Subcutaneous adipose tissue (tissue), 4 donors: ENCODE data around the gene NARF. TPM values are rescaled to one million over a fixed set of nuclear protein-coding genes. Genes with fewer than 3 reads are reported as not detected.

Source experiments
- CTCF ChIP-seq: fragments of 450-650 bp; IDR thresholded peaks from one replicate; pipeline ENCODE4 v1.5.1; 2016; ENCODE audit warnings: low read depth, mild to moderate bottlenecking, control low read depth, antibody characterized with exemption, moderate library complexity
- total RNA-seq, 4 donors: library from RNA; depleted of rRNA; stranded (reverse); fragments of >200 nt; gene quantifications; one replicate each; pipeline ENCODE4 v1.1.0, GENCODE V29; 2016

Gene NARF
- total RNA-seq, 4 donors from 2014 or later: 32.6 to 56.7 (median 42.8) TPM

DNA sequence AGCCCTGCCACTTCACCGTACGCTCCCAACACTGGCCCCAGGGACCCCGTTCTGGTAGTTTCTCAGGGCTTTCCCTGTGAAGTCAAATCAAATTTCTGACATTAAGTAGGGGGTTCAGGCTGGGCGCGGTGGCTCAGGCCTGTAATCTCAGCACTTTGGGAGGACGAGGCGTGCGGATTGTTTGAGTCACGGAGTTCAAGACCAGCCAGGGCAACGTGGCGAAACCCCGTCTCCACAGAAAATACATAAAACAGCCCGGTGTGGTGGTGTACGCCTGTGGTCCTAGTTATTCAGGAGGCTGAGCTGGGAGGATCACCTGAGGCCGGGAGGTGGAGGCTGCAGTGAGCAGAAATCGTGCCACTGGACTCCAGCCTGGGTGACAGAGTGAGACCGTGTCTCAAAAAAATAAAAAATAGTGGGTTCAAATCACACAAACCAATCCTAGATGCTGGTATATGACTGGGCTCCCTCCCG lies 8.6 kb upstream of the NARF start:
- no peak for TF ChIP-seq CTCF

DNA sequence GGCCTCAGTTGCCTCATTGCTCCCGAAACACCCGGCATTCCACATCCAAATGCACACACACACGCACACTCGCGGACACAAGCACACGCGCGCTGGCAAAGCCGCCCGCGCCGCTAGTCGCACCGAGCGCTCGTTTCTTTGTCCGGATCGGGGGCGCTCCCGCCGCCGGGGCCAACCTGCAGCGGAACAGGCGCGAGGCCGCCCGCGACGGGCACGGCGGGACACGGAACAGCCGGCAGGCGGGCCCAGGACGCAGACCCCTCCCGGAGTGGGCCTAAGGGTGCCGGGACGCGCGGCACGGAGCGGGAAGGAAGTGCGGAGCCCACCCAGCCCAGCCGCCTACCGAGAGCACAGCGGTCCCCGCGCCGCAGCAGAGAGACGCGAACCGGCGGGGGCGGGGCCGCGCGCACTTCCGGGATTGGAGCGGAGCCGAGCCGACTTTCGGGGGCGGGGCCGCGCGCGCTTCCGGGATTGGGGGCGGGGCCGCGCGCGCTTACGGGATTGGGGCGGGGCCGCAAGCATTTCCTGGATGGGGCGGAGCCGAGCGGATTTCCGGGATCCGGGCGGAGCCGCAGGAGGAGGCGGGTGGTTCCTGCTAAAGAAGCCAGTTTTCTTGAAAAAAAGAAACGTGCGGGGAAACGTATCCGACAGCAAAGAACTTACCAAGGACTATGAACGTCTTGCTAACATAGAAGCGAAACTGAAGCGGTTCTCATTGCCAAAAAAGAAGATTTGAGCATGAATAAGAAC lies 8.0 kb upstream of the NARF start, which contains the start of gene CYBC1:
CYBC1 (minus strand) TSS at position 396 of the 750 bp plus-strand sequence. CDS start 1,498 bp downstream, outside the sequence.
- TF ChIP-seq CTCF: no peak

GRCh38 chr17:82452162-82452561 lies 6.4 kb upstream of the NARF start:
- no peak for TF ChIP-seq CTCF

DNA sequence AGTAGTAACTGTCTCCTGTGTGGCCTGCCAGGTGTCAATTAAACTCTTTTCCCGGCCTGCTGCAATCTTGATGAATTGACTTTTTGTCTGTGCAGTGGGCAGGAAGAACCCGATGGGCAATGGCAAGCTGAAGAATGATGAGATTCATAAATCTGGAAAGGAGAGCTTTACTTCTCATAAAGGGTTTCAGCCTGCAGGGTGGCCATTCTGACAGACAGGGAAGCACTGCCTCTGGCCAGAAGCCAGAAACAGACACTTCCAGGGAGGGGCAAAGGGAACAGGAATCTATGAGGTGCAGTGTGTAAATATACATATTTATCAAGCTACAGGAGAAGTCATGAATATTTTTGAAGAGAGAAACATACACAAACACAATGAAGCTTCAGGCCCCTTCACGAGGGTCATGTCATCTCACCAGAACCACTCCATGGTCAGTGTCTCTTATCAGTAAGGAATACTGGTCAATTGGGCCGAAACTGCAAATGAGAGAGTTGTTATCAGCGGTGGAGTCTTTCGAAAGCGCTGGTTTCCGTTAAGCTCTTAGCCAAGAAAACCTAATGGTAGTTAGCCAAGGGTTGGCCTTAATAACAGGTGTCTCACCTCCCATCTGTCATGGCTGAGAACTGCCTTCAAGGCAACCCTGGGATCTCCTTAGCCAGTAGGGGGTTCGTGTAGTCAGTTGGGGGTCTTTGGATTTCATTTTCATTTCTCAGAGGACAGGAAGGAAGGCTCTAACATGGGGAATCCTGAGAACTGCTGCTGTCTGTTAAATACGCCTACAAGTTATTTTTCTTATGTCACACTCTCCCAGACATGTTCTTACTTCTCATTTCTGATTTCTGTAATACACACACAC lies 1.2 kb upstream of the NARF start:
- no peak for TF ChIP-seq CTCF

DNA sequence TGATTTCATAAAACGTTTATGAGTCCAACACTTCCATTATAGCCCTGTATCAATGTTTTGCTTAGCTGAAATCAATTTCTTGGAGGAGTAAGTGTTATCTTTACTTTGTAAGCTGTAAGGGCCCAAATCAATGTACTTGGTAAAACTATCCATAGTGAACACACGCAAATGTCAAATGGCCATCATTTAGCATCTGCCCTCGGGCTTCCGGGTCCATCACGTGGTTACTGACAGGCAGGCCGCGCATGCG lies 687 bp upstream of the NARF start:
- no peak for TF ChIP-seq CTCF

DNA sequence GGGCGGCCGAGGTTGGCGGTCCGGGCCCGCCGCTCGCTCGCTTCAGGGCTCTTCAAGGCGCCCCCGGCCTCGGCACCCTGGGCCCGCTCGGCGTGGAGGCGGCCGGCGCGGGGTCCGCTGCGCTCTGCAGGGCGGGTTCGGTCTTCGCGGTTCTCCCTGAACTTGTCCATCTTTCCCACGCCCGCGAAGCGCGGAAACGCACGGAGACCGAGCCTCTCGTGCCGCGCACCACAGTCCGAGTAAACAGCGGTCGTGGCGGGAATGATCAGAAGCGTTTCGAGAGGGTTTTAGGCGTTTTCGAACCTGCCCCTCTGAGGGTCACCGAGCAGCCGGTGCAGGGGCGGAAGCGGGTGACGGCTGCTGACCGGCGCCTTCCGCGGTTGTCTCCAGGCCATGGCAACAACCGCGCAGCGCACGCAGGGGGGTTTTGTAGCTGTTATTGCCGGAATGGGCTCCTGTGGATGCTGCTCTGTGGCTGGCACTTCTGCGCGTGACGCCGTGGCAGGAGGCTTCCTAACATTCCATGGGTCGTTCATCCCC lies 414 bp downstream of the NARF start:
- TF ChIP-seq CTCF: no peak
